GM21367 (cell line): ENCODE measurements around the gene MED12.

Source experiments
- ATAC-seq: cut with Tn5 transposase; IDR thresholded peaks from one replicate; pipeline ENCODE4 v1.9.1; 2021; ENCODE audit not compliant: unreplicated experiment

MED12 gene

GRCh38 chrX:71184803-71185495 lies 66.6 kb downstream of the MED12 start:
- ATAC-seq, result no peak

DNA sequence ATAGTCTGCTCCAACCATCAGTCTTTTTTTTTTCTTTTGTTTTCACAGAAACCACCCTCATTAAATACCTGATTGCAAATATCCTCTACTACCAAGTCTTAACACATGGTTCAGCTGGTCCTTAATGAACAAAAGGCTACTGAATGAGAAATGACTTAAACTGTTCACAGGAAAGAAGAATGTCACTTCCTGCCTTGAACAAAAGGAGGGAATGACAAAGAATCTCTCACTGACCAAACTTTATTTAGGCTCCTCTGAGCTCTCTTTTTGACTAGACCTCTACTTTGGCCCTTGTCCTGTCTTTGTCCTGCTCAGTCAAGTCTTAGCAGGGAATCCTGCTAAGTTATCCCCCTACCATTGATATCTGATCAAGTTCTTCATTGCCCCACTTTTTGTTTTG lies 72.9 kb downstream of the MED12 start:
- ATAC-seq, result no peak
